GM19468 (cell line): Measurements from ENCODE around the gene CABLES1.
"Not testable (repeated sequence)": the region's sequence is repeated elsewhere in the genome, so short reads cannot be mapped to it uniquely, and the experiment has no call there.

Source experiments
- ATAC-seq: cut with Tn5 transposase; IDR thresholded peaks from one replicate; pipeline ENCODE4 v1.9.1; 2021; ENCODE audit warnings: mild to moderate bottlenecking, moderate library complexity, moderate number of reproducible peaks; ENCODE audit not compliant: unreplicated experiment; ENCODE audit errors: extremely low read depth

CABLES1 gene

GRCh38 chr18:23276451-23276850 lies 141.2 kb downstream of the CABLES1 start:
- no peak for ATAC-seq

- no peak for ATAC-seq
These were observed 142.1 kb downstream of the CABLES1 start for GRCh38 chr18:23277399-23277798.

- ATAC-seq, result no peak
These were observed 144.6 kb downstream of the CABLES1 start for GRCh38 chr18:23279931-23280330.

- no peak for ATAC-seq
These were observed 145.6 kb downstream of the CABLES1 start for GRCh38 chr18:23280844-23281243.

- no peak for ATAC-seq
These were observed 146.5 kb downstream of the CABLES1 start for GRCh38 chr18:23281626-23282436.

- ATAC-seq, result no peak
These were observed 147.1 kb downstream of the CABLES1 start for GRCh38 chr18:23282437-23282781.

GRCh38 chr18:23283916-23284430 lies 148.7 kb downstream of the CABLES1 start:
- peak; percentile 44 for ATAC-seq

- ATAC-seq, result no peak
These were observed 149.3 kb downstream of the CABLES1 start for GRCh38 chr18:23284629-23285028.

- not testable (repeated sequence) for ATAC-seq
These were observed 150.3 kb downstream of the CABLES1 start for GRCh38 chr18:23285581-23285980.

GRCh38 chr18:23291456-23292205 lies 156.3 kb downstream of the CABLES1 start:
- no peak for ATAC-seq

GRCh38 chr18:23300231-23300805 lies 165.0 kb downstream of the CABLES1 start:
- no peak for ATAC-seq

GRCh38 chr18:23301972-23302371 lies 166.7 kb downstream of the CABLES1 start:
- no peak for ATAC-seq

- ATAC-seq, result no peak
These were observed 167.2 kb downstream of the CABLES1 start for GRCh38 chr18:23302511-23302850.

- no peak for ATAC-seq
These were observed 167.7 kb downstream of the CABLES1 start for GRCh38 chr18:23302851-23303527.

GRCh38 chr18:23306822-23307221 lies 171.5 kb downstream of the CABLES1 start:
- no peak for ATAC-seq

GRCh38 chr18:23307567-23308295 lies 172.4 kb downstream of the CABLES1 start:
- ATAC-seq, result peak; percentile 62
